ENCODE data around the gene OR9Q1.

GRCh38 chr11:58046231-58046630 lies 22.6 kb downstream of the OR9Q1 start:
- no peak for TF ChIP-seq CTCF (conservative IDR thresholded peaks at IDR 0.05 in 1 of 2, IDR thresholded peaks at IDR 0.05 in 1 of 2; ENCODE audit: low read depth in 1 of 2, low read length in 2 of 2)
- no peak for TF ChIP-seq EZH2 (IDR thresholded peaks at IDR 0.05; ENCODE audit: low read length, missing control alignments)

Data from fibroblast of lung (primary cell).